ENCODE data around the gene SNX33. TPM values are rescaled to one million over a fixed set of nuclear protein-coding genes. Genes with fewer than 3 reads are reported as not detected.
A peak's percentile ranks its signal among the peaks of the same experiment; 100 is the strongest.

SNX33 gene
- total and polyA plus RNA-seq, 2 of the 13 experiments (the other 11 are each of a cell fraction or from before 2014, with no cell fraction given), result 11.0 to 11.6 TPM

DNA sequence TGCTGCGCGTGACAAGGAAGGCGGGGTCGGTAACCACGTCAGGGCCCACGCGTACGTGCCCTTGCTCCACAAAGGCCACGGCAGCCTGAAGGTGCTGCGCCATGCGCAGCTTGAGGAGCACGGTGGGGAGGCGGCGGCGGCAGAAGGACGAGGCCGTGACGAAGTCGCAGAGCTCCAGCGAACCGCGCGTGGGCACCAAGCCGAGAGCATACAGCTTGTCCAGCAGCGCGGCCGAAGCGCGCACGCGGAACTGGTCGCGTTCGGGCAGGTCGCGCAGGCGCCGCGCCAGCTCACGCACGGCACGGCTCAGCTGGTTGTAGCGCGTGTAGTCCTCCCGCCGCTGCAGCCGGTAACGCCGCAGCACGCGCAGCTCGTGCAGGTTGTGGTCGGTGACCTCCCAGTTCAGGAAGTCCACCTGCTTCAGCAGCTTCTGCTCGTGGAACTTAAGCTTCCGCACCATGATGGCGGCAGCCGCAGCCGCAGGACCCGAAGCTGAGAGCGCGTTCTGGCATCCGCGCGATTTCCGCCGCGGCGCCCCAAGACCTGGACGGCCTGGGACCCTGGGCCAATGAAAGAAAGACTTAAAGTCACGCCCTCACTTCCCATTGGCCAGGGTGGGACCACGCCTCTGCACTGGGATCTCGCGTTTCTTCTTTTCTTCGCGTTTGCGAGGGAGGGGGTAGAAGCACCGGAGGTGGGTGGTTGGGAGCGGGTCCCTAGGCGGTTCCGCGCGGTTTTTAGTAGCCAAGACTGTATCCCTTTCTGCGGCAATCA, 7.8 kb upstream of the SNX33 start, which contains the start of gene IMP3 (continued):
- TF ChIP-seq, protein P1, sequence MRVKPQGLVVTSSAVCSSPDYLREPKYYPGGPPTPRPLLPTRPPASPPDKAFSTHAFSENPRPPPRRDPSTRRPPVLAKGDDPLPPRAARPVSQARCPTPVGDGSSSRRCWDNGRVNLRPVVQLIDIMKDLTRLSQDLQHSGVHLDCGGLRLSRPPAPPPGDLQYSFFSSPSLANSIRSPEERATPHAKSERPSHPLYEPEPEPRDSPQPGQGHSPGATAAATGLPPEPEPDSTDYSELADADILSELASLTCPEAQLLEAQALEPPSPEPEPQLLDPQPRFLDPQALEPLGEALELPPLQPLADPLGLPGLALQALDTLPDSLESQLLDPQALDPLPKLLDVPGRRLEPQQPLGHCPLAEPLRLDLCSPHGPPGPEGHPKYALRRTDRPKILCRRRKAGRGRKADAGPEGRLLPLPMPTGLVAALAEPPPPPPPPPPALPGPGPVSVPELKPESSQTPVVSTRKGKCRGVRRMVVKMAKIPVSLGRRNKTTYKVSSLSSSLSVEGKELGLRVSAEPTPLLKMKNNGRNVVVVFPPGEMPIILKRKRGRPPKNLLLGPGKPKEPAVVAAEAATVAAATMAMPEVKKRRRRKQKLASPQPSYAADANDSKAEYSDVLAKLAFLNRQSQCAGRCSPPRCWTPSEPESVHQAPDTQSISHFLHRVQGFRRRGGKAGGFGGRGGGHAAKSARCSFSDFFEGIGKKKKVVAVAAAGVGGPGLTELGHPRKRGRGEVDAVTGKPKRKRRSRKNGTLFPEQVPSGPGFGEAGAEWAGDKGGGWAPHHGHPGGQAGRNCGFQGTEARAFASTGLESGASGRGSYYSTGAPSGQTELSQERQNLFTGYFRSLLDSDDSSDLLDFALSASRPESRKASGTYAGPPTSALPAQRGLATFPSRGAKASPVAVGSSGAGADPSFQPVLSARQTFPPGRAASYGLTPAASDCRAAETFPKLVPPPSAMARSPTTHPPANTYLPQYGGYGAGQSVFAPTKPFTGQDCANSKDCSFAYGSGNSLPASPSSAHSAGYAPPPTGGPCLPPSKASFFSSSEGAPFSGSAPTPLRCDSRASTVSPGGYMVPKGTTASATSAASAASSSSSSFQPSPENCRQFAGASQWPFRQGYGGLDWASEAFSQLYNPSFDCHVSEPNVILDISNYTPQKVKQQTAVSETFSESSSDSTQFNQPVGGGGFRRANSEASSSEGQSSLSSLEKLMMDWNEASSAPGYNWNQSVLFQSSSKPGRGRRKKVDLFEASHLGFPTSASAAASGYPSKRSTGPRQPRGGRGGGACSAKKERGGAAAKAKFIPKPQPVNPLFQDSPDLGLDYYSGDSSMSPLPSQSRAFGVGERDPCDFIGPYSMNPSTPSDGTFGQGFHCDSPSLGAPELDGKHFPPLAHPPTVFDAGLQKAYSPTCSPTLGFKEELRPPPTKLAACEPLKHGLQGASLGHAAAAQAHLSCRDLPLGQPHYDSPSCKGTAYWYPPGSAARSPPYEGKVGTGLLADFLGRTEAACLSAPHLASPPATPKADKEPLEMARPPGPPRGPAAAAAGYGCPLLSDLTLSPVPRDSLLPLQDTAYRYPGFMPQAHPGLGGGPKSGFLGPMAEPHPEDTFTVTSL (CRISPR knock-in tag; IDR thresholded peaks at IDR 0.05; ENCODE audit: borderline replicate concordance), result no peak
- peak; percentile 25; the same call in 1 of the 2 replicates for TF ChIP-seq AHR (CRISPR knock-in tag; IDR thresholded peaks at IDR 0.05)
- TF ChIP-seq NCOA2 (CRISPR knock-in tag; IDR thresholded peaks at IDR 0.05), result no peak; the same call in 1 of the 2 replicates
- TF ChIP-seq ZNF761 (CRISPR knock-in tag; conservative IDR thresholded peaks at IDR 0.05), result 0 out of 2 replicates have a peak, but pooled peaks have one; percentile 79
- peak; percentile 93 for TF ChIP-seq HOXD1 (CRISPR knock-in tag; IDR thresholded peaks at IDR 0.05)
- TF ChIP-seq, protein P2, sequence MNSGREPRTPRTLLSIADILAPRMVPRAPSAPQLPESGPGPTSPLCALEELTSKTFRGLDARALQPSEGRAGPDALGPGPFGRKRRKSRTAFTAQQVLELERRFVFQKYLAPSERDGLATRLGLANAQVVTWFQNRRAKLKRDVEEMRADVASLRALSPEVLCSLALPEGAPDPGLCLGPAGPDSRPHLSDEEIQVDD (CRISPR knock-in tag; IDR thresholded peaks at IDR 0.05; ENCODE audit: borderline replicate concordance), result peak; percentile 93; the same call in 1 of the 2 replicates
- TF ChIP-seq, protein P3, sequence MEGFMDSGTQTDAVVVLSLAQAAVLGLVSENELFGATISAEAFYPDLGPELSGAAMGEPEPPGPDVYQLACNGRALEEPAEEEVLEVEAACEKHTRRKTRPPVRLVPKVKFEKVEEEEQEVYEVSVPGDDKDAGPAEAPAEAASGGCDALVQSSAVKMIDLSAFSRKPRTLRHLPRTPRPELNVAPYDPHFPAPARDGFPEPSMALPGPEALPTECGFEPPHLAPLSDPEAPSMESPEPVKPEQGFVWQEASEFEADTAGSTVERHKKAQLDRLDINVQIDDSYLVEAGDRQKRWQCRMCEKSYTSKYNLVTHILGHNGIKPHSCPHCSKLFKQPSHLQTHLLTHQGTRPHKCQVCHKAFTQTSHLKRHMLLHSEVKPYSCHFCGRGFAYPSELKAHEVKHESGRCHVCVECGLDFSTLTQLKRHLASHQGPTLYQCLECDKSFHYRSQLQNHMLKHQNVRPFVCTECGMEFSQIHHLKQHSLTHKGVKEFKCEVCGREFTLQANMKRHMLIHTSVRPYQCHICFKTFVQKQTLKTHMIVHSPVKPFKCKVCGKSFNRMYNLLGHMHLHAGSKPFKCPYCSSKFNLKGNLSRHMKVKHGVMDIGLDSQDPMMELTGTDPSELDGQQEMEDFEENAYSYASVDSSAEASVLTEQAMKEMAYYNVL (CRISPR knock-in tag; IDR thresholded peaks at IDR 0.05; ENCODE audit: borderline replicate concordance), result no peak
- TF ChIP-seq, protein P4, sequence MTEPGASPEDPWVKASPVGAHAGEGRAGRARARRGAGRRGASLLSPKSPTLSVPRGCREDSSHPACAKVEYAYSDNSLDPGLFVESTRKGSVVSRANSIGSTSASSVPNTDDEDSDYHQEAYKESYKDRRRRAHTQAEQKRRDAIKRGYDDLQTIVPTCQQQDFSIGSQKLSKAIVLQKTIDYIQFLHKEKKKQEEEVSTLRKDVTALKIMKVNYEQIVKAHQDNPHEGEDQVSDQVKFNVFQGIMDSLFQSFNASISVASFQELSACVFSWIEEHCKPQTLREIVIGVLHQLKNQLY (CRISPR knock-in tag; IDR thresholded peaks at IDR 0.05), result 0 out of 2 replicates have a peak, but pooled peaks have one; percentile 23
- TF ChIP-seq, protein P5, sequence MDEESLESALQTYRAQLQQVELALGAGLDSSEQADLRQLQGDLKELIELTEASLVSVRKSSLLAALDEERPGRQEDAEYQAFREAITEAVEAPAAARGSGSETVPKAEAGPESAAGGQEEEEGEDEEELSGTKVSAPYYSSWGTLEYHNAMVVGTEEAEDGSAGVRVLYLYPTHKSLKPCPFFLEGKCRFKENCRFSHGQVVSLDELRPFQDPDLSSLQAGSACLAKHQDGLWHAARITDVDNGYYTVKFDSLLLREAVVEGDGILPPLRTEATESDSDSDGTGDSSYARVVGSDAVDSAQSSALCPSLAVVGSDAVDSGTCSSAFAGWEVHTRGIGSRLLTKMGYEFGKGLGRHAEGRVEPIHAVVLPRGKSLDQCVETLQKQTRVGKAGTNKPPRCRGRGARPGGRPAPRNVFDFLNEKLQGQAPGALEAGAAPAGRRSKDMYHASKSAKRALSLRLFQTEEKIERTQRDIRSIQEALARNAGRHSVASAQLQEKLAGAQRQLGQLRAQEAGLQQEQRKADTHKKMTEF (CRISPR knock-in tag; IDR thresholded peaks at IDR 0.05), result peak; percentile 91
- no peak; the same call in none of the 2 replicates for TF ChIP-seq NFKBIZ (CRISPR knock-in tag; IDR thresholded peaks at IDR 0.05)
- no peak for TF ChIP-seq ZNF382 (CRISPR knock-in tag; IDR thresholded peaks at IDR 0.05; ENCODE audit: borderline replicate concordance)
- TF ChIP-seq TBX3 (IDR thresholded peaks at IDR 0.05; ENCODE audit: borderline replicate concordance), result no peak; the same call in 1 of the 2 replicates
- TF ChIP-seq ZNF615 (CRISPR knock-in tag; IDR thresholded peaks at IDR 0.05; ENCODE audit: borderline replicate concordance), result no peak; the same call in 1 of the 2 replicates
- peak; percentile 93 for TF ChIP-seq ZNF879 (CRISPR knock-in tag; IDR thresholded peaks at IDR 0.05)
